K562 (cell line): ENCODE results near the gene PTGER3. TPM values are rescaled to one million over a fixed set of nuclear protein-coding genes. Genes with fewer than 3 reads are reported as not detected.
A peak's percentile ranks its signal among the peaks of the same experiment; 100 is the strongest.

ENCODE experiments used
- ATAC-seq: fragments of 200-7000 bp; cut with Tn5 transposase; 3 replicates; pipeline ENCODE4 v1.9.1; 2020; ENCODE audit warnings: moderate library complexity
- BruUV-seq: library from RNA; stranded (reverse); fragments of 400-500 nt; replicated peaks from 2 replicates; lab custom pipeline; 2021; lab: Mats Ljungman, UMichigan
- CTCF ChIA-PET: fragments of 300-600 bp; formaldehyde crosslinking; extraction: SDS; loops from one replicate; lab custom pipeline; 2021; ENCODE audit warnings: low intra/inter-chr PET ratio; lab: Yijun Ruan, JAX
- POLR2A ChIA-PET: fragments of 300-600, 350-650 bp; sonication (Branson Sonifier 250); formaldehyde crosslinking; extraction: SDS; loops from one replicate; lab custom pipeline; 2021; ENCODE audit warnings: antibody characterized with exemption, inconsistent platforms; lab: Yijun Ruan, JAX
- DNase-seq, 4 experiments: peaks; one replicate each; pipeline versions ENCODE4 v3.0.0 to v3.0.0-alpha.2; 2011 to 2018; ENCODE audit warnings: low spot score in 3 of 4, mixed read lengths in 3 of 4; ENCODE audit errors: extremely low read depth in 1 of 4
- FAIRE-seq: peaks from 2 replicates; lab custom pipeline; 2011; peaks lifted over from hg19 to GRCh38; lab: Jason Lieb, UNC
- H2AFZ ChIP-seq: 2 replicates; pipeline ENCODE4 v1.6.0; 2011; ENCODE audit warnings: low read depth, low read length, control low read depth, inconsistent platforms
- H3K27ac ChIP-seq: fragments of 200-600 bp; 3 replicates; pipeline ENCODE4 v1.8.0; 2011; ENCODE audit warnings: low read depth, mild to moderate bottlenecking, control low read depth, inconsistent platforms, low read length, moderate library complexity, mixed read lengths; ENCODE audit errors: extremely low read depth
- H3K27me3 ChIP-seq, 2 experiments: fragments of 300-600 bp in 1 of 2; 2 replicates in 1 of 2; 3 replicates in 1 of 2; pipeline versions ENCODE4 v1.6.0 to v1.8.0; 2011; ENCODE audit warnings: inconsistent platforms in 2 of 2, low read length in 2 of 2, mild to moderate bottlenecking in 1 of 2, mixed read lengths in 1 of 2, moderate library complexity in 1 of 2; ENCODE audit not compliant: control insufficient read depth in 2 of 2, insufficient read depth in 2 of 2
- H3K36me3 ChIP-seq: fragments of 300-600 bp; 3 replicates; pipeline ENCODE4 v1.8.0; 2011; ENCODE audit warnings: mild to moderate bottlenecking, low read length, inconsistent platforms; ENCODE audit not compliant: control insufficient read depth, insufficient read depth
- H3K4me1 ChIP-seq, 2 experiments: fragments of 200-600 bp in 1 of 2; replicated peaks in 1 of 2; 2 replicates in 1 of 2; 3 replicates in 1 of 2; pipeline versions ENCODE4 v1.5.1 to v1.8.0; 2011; ENCODE audit warnings: inconsistent platforms in 2 of 2, low read length in 2 of 2, mild to moderate bottlenecking in 1 of 2, mixed read lengths in 1 of 2, moderate library complexity in 1 of 2; ENCODE audit not compliant: control insufficient read depth in 2 of 2, insufficient read depth in 2 of 2
- H3K4me2 ChIP-seq: 2 replicates; pipeline ENCODE4 v1.6.1; 2011; ENCODE audit warnings: low read length, control low read depth, inconsistent platforms, mixed read lengths; ENCODE audit not compliant: insufficient read depth
- H3K4me3 ChIP-seq: fragments of 200-600 bp; sonication (generic), shearing (Covaris generic); 2 replicates; pipeline ENCODE4 v1.5.1; 2016; ENCODE audit warnings: control low read depth, inconsistent platforms
- H3K79me2 ChIP-seq: fragments of 200-600 bp; 3 replicates; pipeline ENCODE4 v1.8.0; 2011; ENCODE audit warnings: low read length, inconsistent platforms; ENCODE audit not compliant: control insufficient read depth, insufficient read depth
- H3K9ac ChIP-seq, 2 experiments: 2 replicates each; pipeline versions ENCODE4 v1.6.0 to v1.6.1; 2011; ENCODE audit warnings: low read depth in 2 of 2, low read length in 2 of 2, control low read depth in 1 of 2, inconsistent platforms in 1 of 2, mild to moderate bottlenecking in 1 of 2, mixed read lengths in 1 of 2; ENCODE audit not compliant: insufficient read depth in 1 of 2
- H3K9me1 ChIP-seq: one replicate; pipeline ENCODE4 v1.6.0; 2011; ENCODE audit warnings: inconsistent platforms, mild to moderate bottlenecking, low read length, moderate library complexity; ENCODE audit not compliant: control insufficient read depth, insufficient read depth
- H3K9me3 ChIP-seq: replicated peaks from 2 replicates; pipeline ENCODE4 v1.5.1; 2011; ENCODE audit warnings: low read depth, low read length, inconsistent platforms; ENCODE audit not compliant: control insufficient read depth, insufficient read depth
- H4K20me1 ChIP-seq: replicated peaks from 2 replicates; pipeline ENCODE4 v1.6.1; 2011; ENCODE audit warnings: low read length, inconsistent platforms, mixed read lengths; ENCODE audit not compliant: control insufficient read depth, insufficient read depth
- BCLAF1 ChIP-seq, 2 experiments: fragments of 450-650 bp in 1 of 2; IDR thresholded peaks; 2 replicates each; pipeline ENCODE4 v1.6.1; 2011 to 2017; ENCODE audit warnings: low read depth in 2 of 2, antibody characterized with exemption in 1 of 2, borderline replicate concordance in 1 of 2, low read length in 1 of 2, mild to moderate bottlenecking in 1 of 2, mixed read lengths in 1 of 2; ENCODE audit not compliant: control insufficient read depth in 1 of 2
- WGBS: fragments of 100-300 bp; shearing (Covaris generic); methylation state at CpG from one replicate; pipeline ENCODE4 v1.1.6; 2016; ENCODE audit warnings: low coverage, mixed read lengths; ENCODE audit not compliant: insufficient coverage; ENCODE audit errors: missing lambda C conversion rate; 5-methylcytosine and 5-hydroxymethylcytosine counted together
- in situ Hi-C: fragments of 300-500 bp; cut with MboI; formaldehyde crosslinking; loops from 4 replicates; pipeline ENCODE4 v1.15.0; 2018; ENCODE audit warnings: inconsistent platforms, mixed read lengths
- intact Hi-C: fragments of 100-400 bp; cut with micrococcal nuclease; formaldehyde crosslinking; loops from 2 replicates; pipeline ENCODE4 v1.14.2; 2022
- polyA plus RNA-seq, 8 experiments: library from polyadenylated mRNA; depleted of rRNA in 4 of 8; stranded (reverse) in 5 of 8; unstranded in 3 of 8; fragments of >200 nt; fragmentation: Nextera tagmentation in 2 of 8; fragmentation: Illumina TruSeq in 1 of 8; extraction: Ambion mirVana in 2 of 8; extraction: Trizol in 1 of 8; gene quantifications; 2 replicates each; pipeline versions ENCODE4 v1.2.1 to v1.2.3, GENCODE V29; 2011 to 2014; ENCODE audit warnings: inconsistent platforms in 1 of 8, missing spikeins in 1 of 8
- total RNA-seq, 7 experiments: library from RNA; depleted of rRNA in 6 of 7; stranded (reverse); fragments of >200 nt in 6 of 7; fragmentation: Illumina TruSeq in 2 of 7; extraction: Trizol in 2 of 7; gene quantifications; 2 replicates each; pipeline versions ENCODE4 v1.2.1 to v1.2.3, GENCODE V29; 2011 to 2021; ENCODE audit warnings: low replicate concordance in 1 of 7
- TF ChIP-seq, protein P1 (sequence below), 3 experiments: IDR thresholded peaks in 2 of 3; conservative IDR thresholded peaks in 1 of 3; 2 replicates each; pipeline ENCODE4 v1.5.1; 2011 to 2012; ENCODE audit warnings: low read length in 3 of 3, mild to moderate bottlenecking in 3 of 3, control low read depth in 2 of 3, improper control_type of control experiment in 1 of 3, inconsistent platforms in 1 of 3, low read depth in 1 of 3, mixed read lengths in 1 of 3, moderate library complexity in 1 of 3; ENCODE audit not compliant: insufficient read depth in 2 of 3

PTGER3 gene
- total and polyA plus RNA-seq, 9 of the 15 experiments (the other 6 are each of a cell fraction or from before 2014, with no cell fraction given), result 3.8 to 28.5 (median 14.2) TPM

- ATAC-seq, result peak; percentile 42; the same call in 1 of the 3 replicates
Measured at GRCh38 chr1:70963374-70963773, 84.2 kb downstream of the PTGER3 start.

More at GRCh38 chr1:70963374-70963773, 84.2 kb downstream of the PTGER3 start:
- Histone ChIP-seq H3K9ac (no peak overlapping the region), H3K9me3 (peaks cover 3% of the 10 kb centered on the region; the same call in 1 of the 2 replicates), H2AFZ (no peak overlapping the region)
- TF ChIP-seq, protein P1, sequence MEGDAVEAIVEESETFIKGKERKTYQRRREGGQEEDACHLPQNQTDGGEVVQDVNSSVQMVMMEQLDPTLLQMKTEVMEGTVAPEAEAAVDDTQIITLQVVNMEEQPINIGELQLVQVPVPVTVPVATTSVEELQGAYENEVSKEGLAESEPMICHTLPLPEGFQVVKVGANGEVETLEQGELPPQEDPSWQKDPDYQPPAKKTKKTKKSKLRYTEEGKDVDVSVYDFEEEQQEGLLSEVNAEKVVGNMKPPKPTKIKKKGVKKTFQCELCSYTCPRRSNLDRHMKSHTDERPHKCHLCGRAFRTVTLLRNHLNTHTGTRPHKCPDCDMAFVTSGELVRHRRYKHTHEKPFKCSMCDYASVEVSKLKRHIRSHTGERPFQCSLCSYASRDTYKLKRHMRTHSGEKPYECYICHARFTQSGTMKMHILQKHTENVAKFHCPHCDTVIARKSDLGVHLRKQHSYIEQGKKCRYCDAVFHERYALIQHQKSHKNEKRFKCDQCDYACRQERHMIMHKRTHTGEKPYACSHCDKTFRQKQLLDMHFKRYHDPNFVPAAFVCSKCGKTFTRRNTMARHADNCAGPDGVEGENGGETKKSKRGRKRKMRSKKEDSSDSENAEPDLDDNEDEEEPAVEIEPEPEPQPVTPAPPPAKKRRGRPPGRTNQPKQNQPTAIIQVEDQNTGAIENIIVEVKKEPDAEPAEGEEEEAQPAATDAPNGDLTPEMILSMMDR (IDR thresholded peaks at IDR 0.05 in 2 of 3, conservative IDR thresholded peaks at IDR 0.05 in 1 of 3; ENCODE audit: insufficient read depth in 2 of 3, low read depth in 1 of 3, low read length in 3 of 3), result peak in 1 of 3 experiments; percentile 19; a peak in 2 of 6 replicates
- TF ChIP-seq BCLAF1 (IDR thresholded peaks at IDR 0.05; ENCODE audit: borderline replicate concordance in 1 of 2, control insufficient read depth in 1 of 2, low read depth in 2 of 2, low read length in 1 of 2), result no peak
- TF ChIP-seq, all 486 proteins: peak for 1
- CTCF ChIA-PET, result no interaction called here
- WGBS, result 63% methylated on average over 6 of the region's 6 CpGs
- FAIRE-seq (no peak), DNase-seq (no peak)
- H3K9me1 ChIP-seq, result no peaks in the 10 kb centered on the region
- in situ Hi-C loops, result no loop called here
- H4K20me1 ChIP-seq, result no peaks in the 10 kb centered on the region
- peaks cover 0 to 4% of the 10 kb centered on the region in 2 experiments; a peak in 1 of 5 replicates for H3K4me1 ChIP-seq
- H3K36me3 ChIP-seq, result no peaks in the 10 kb centered on the region
- no peaks in the 10 kb centered on the region for H3K79me2 ChIP-seq
- H3K4me2 ChIP-seq, result no peak overlapping the region
- no peak overlapping the region for H3K27ac ChIP-seq
- intact Hi-C loops, result no loop called here
- no peaks in the 10 kb centered on the region for H3K27me3 ChIP-seq
- H3K4me3 ChIP-seq, result no peak overlapping the region
- POLR2A ChIA-PET, result no interaction called here
- BruUV-seq, result no TSS peak
